HG02943 (cell line): ENCODE results near the gene PLCB2.

Experiments used
- ATAC-seq: cut with Tn5 transposase; IDR thresholded peaks from one replicate; pipeline ENCODE4 v1.9.1; 2021; ENCODE audit warnings: mild to moderate bottlenecking, low read depth, moderate library complexity; ENCODE audit not compliant: unreplicated experiment

Gene PLCB2

GRCh38 chr15:40252438-40253166 is 55.1 kb downstream of the PLCB2 start:
- no peak for ATAC-seq

- ATAC-seq = no peak
Measured at GRCh38 chr15:40252141-40252437, 55.6 kb downstream of the PLCB2 start.

GRCh38 chr15:40251486-40252140 is 56.1 kb downstream of the PLCB2 start:
- ATAC-seq = no peak

GRCh38 chr15:40250771-40251483 is 56.8 kb downstream of the PLCB2 start:
- no peak for ATAC-seq

DNA sequence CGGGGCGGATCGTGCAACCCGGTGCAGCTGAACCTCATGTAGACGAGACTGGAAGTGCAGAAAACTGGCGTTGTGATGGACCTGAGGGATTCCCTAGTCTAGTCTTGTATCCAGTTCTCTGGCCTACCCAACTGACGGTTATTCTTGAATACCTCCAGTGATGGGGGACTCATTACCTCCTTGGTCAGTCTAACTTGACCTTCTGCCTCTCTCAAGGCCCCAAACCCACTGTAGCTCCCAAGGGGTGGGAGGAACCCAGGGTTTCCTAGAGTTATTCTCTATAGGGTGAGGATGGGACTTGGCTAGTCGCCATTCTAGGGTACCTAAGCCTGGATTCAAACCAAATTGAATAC is 57.5 kb downstream of the PLCB2 start:
- ATAC-seq = no peak

GRCh38 chr15:40249477-40250303 is 58.0 kb downstream of the PLCB2 start:
- no peak for ATAC-seq

DNA sequence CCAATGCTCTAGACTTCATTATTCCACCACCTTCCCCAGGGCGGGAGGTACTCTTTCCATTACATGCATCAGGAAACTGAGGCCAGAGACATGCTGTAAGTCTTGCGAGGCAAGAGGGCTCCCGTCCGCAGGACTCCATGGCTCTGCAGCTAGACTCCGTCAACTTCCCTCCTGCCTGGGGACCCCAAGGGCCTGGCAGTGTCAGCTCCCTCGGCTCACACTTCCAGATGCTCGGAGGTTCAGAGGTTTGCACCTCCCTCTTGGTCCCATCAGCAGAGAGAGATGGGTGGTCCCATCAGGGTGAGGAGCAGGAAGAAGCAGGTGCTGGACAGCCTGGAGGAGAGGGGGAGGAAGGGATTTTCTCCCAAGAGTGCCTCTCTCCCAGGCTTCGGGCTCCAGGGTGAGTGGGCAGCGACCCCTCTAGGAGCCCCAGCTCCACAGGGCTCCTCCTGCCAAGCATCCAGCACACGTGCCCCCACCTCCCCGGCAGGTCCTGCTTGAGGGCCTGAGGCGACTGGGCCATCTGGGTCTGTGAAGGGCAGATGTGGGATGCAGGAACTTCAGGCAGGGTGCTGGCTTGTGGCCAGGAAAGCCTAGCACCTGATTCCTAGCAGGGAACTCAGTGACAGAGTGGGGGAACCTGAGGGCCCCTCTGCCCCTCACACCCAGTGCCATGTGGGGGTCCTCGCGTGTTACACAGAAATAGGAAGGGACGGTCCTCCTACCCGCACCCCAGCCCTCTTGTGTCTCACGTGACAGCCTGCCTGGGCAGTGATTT is 59.5 kb downstream of the PLCB2 start:
- no peak for ATAC-seq

DNA sequence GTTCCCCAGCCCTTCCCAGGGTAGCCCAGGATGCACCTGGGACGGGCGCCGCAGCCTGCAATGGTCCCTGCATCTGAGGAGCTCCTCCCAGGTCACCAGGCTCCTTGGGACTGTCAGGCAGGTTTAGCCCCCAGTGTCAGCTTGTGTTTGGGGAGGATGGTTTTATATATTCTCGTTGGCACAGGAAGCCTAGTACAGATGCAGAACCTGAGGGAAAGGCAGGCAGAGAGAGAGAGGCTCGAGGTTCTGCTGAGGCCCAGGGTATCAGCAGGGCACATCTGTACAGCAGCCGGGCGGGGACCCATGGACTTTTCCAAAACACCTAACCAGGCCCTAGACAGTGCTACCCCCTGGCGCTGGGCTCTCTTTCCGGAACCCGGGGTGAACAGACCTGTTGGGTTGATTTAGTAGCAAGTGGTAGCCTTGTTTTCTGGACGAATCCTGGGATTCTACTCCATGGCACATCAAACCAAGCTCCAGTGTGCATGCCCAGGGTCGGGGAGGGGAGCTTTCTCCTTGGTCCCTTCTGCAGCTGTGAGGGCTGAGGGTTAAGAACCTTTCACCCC is 60.2 kb downstream of the PLCB2 start:
- no peak for ATAC-seq

- ATAC-seq = no peak
Measured at GRCh38 chr15:40246496-40247280, 61.0 kb downstream of the PLCB2 start.

- ATAC-seq = no peak
Measured at GRCh38 chr15:40245666-40246450, 61.9 kb downstream of the PLCB2 start.

DNA sequence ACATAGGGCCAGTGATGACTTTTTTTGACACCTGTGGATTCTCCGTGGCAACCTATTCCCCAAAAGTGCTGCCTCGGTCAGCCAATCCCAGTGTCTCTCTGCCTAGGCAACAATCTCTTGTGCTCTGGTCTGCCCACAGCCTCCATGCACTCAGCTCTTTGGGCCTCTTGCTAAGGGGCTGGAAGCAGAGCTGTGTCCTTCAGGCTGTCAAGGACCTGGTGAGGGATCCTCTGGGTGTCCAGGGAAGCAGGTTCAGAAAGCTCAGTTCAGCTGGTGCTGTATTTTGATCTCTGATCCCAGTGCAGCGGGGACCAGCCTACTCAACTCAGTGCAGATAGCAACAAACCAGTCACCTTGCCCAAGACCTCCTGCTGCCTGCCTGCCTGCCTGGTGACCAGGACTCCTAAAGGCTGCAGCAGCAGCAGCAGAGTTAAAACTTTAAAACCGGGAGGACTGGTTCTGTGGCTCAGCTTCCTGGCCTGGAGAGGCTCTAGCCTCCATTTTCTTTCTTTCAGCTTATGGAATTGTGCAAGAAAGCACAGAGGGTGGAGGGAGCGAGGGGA is 62.7 kb downstream of the PLCB2 start:
- no peak for ATAC-seq

GRCh38 chr15:40243126-40243810 is 64.5 kb downstream of the PLCB2 start:
- no peak for ATAC-seq

- no peak for ATAC-seq
Measured at GRCh38 chr15:40242601-40243000, 65.1 kb downstream of the PLCB2 start.

DNA sequence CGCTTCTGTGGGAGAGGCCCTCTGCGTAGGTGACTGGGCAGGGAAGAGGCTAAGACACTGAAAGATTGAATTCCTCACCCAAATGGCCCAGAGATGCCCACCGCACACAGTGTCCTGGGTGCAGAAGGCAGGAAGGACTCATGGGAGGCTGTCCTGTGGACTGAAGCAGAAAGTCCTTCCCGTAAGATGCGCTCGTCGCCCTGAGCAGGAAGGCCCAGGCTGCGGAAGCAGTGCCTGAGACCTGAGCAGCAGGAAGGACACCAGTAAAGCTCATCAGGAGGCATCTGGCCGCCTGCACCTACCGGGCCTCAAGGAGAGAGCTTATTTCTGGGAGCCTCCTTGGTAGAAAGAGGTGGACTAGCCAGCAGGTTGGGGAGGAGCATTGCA is 65.5 kb downstream of the PLCB2 start:
- no peak for ATAC-seq

GRCh38 chr15:40241269-40242212 is 66.2 kb downstream of the PLCB2 start:
- no peak for ATAC-seq

DNA sequence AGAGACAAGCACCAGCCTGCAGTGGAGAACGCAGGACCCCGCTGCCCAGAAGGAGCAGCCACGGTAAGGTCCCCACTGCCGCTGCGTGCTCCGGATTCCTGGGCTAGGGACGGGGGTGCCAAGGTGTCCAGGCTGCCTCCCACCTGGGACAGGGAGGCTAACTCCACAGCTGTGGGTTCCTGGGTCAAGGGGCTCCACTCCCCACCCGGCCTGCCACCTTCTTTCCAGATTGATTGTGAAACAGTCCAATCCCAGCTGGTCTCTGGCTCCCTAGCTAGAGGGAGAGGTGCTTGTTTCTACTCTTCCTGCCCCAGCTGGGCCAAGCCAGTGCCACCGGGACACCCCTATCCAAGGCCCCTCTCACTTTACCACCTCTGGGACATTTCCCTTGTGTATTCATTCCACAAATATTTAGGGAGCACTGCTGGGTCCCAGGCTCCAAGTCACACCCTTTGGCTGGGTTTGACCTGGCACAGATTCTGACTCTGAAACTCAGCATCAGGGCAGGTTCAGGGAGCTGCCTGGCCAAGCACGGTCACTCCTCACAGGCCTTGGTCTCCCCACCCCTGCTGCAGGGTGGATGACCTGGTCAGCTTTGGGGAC is 67.0 kb downstream of the PLCB2 start:
- no peak for ATAC-seq
